K562 (cell line): Measurements from ENCODE around the gene IPO7. TPM values are rescaled to one million over a fixed set of nuclear protein-coding genes. Genes with fewer than 3 reads are reported as not detected.

ENCODE experiments used
- BCOR ChIP-seq: fragments of 450-650 bp; IDR thresholded peaks from 2 replicates; pipeline ENCODE4 v1.6.1; 2016
- CBFA2T3 ChIP-seq: fragments of 450-650 bp; IDR thresholded peaks from 2 replicates; pipeline ENCODE4 v1.6.1; 2017
- CBX1 ChIP-seq: sonication (generic); IDR thresholded peaks from 2 replicates; pipeline ENCODE4 v1.6.1; 2016; ENCODE audit warnings: antibody characterized with exemption, low read depth, mild to moderate bottlenecking
- CSDE1 ChIP-seq, 2 experiments: fragments of 450-650 bp; IDR thresholded peaks; 2 replicates each; pipeline ENCODE4 v1.6.1; 2016; ENCODE audit warnings: mild to moderate bottlenecking in 1 of 2
- EGR1 ChIP-seq: fragments of 450-650 bp; conservative IDR thresholded peaks from 2 replicates; pipeline ENCODE4 v1.6.1; 2017; ENCODE audit warnings: mild to moderate bottlenecking
- ESRRA ChIP-seq: fragments of 450-650 bp; IDR thresholded peaks from 2 replicates; pipeline ENCODE4 v1.6.1; 2014; ENCODE audit warnings: low read depth, mild to moderate bottlenecking, moderate library complexity, borderline replicate concordance
- HNRNPUL1 ChIP-seq: fragments of 200-400 bp; formaldehyde crosslinking; IDR thresholded peaks from 2 replicates; pipeline ENCODE4 v1.6.1; 2017; ENCODE audit warnings: low read length
- KDM2B ChIP-seq: fragments of 250-450 bp; sonication (Bioruptor Pico); IDR thresholded peaks from 2 replicates; pipeline ENCODE4 v1.8.0; 2021; ENCODE audit warnings: mild to moderate bottlenecking, moderate library complexity
- LCOR ChIP-seq: sonication (generic); formaldehyde crosslinking; IDR thresholded peaks from 2 replicates; pipeline ENCODE4 v1.8.0; 2022; ENCODE audit warnings: mild to moderate bottlenecking, missing genetic modification reagents
- MEF2D ChIP-seq: conservative IDR thresholded peaks from 2 replicates; pipeline ENCODE4 v1.6.1; 2016; ENCODE audit warnings: low read depth, missing genetic modification characterization, missing compliant biosample characterization
- PML ChIP-seq: IDR thresholded peaks from 2 replicates; pipeline ENCODE4 v1.6.1; 2012; ENCODE audit warnings: low read length, inconsistent platforms
- RFX1 ChIP-seq: fragments of 450-650 bp; IDR thresholded peaks from 2 replicates; pipeline ENCODE4 v1.6.1; 2016; ENCODE audit warnings: mild to moderate bottlenecking, moderate library complexity
- SIN3B ChIP-seq: fragments of 450-650 bp; IDR thresholded peaks from 2 replicates; pipeline ENCODE4 v1.6.1; 2017; ENCODE audit warnings: low read depth, mild to moderate bottlenecking, moderate library complexity
- ZNF408 ChIP-seq: fragments of 250-450 bp; sonication (Bioruptor Pico); IDR thresholded peaks from 2 replicates; pipeline ENCODE4 v1.4.0; 2020; ENCODE audit warnings: low read depth, mild to moderate bottlenecking, moderate library complexity
- polyA plus RNA-seq, 8 experiments: library from polyadenylated mRNA; depleted of rRNA in 4 of 8; stranded (reverse) in 5 of 8; unstranded in 3 of 8; fragments of >200 nt; fragmentation: Nextera tagmentation in 2 of 8; fragmentation: Illumina TruSeq in 1 of 8; extraction: Ambion mirVana in 2 of 8; extraction: Trizol in 1 of 8; gene quantifications; 2 replicates each; pipeline versions ENCODE4 v1.2.1 to v1.2.3, GENCODE V29; 2011 to 2014; ENCODE audit warnings: inconsistent platforms in 1 of 8, missing spikeins in 1 of 8
- total RNA-seq, 7 experiments: library from RNA; depleted of rRNA in 6 of 7; stranded (reverse); fragments of >200 nt in 6 of 7; fragmentation: Illumina TruSeq in 2 of 7; extraction: Trizol in 2 of 7; gene quantifications; 2 replicates each; pipeline versions ENCODE4 v1.2.1 to v1.2.3, GENCODE V29; 2011 to 2021; ENCODE audit warnings: low replicate concordance in 1 of 7
- TF ChIP-seq, protein P1 (sequence below), 2 experiments: fragments of 450-650 bp; conservative IDR thresholded peaks; 2 replicates each; pipeline ENCODE4 v1.6.1; 2017; ENCODE audit warnings: mild to moderate bottlenecking in 2 of 2, moderate library complexity in 2 of 2
- TF ChIP-seq, protein P2 (sequence below): sonication (generic); formaldehyde crosslinking; IDR thresholded peaks from 2 replicates; pipeline ENCODE4 v1.8.1; 2022; ENCODE audit warnings: missing genetic modification reagents
- TF ChIP-seq, protein P3 (sequence below): fragments of 250-450 bp; sonication (Bioruptor Pico); IDR thresholded peaks from 2 replicates; pipeline ENCODE4 v1.8.0; 2022; ENCODE audit warnings: moderate library complexity, mild to moderate bottlenecking, inconsistent platforms
- TF ChIP-seq, protein P4 (sequence below): fragments of 450-650 bp; IDR thresholded peaks from 2 replicates; pipeline ENCODE4 v1.6.1; 2017; ENCODE audit warnings: antibody characterized with exemption
- TF ChIP-seq, protein P5 (sequence below), 3 experiments: IDR thresholded peaks in 2 of 3; conservative IDR thresholded peaks in 1 of 3; 2 replicates each; pipeline ENCODE4 v1.5.1; 2011 to 2012; ENCODE audit warnings: low read length in 3 of 3, mild to moderate bottlenecking in 3 of 3, control low read depth in 2 of 3, improper control_type of control experiment in 1 of 3, inconsistent platforms in 1 of 3, low read depth in 1 of 3, mixed read lengths in 1 of 3, moderate library complexity in 1 of 3; ENCODE audit not compliant: insufficient read depth in 2 of 3

IPO7 gene
- total and polyA plus RNA-seq, 9 of the 15 experiments (the other 6 are each of a cell fraction or from before 2014, with no cell fraction given), result 23.6 to 138 (median 110) TPM

DNA sequence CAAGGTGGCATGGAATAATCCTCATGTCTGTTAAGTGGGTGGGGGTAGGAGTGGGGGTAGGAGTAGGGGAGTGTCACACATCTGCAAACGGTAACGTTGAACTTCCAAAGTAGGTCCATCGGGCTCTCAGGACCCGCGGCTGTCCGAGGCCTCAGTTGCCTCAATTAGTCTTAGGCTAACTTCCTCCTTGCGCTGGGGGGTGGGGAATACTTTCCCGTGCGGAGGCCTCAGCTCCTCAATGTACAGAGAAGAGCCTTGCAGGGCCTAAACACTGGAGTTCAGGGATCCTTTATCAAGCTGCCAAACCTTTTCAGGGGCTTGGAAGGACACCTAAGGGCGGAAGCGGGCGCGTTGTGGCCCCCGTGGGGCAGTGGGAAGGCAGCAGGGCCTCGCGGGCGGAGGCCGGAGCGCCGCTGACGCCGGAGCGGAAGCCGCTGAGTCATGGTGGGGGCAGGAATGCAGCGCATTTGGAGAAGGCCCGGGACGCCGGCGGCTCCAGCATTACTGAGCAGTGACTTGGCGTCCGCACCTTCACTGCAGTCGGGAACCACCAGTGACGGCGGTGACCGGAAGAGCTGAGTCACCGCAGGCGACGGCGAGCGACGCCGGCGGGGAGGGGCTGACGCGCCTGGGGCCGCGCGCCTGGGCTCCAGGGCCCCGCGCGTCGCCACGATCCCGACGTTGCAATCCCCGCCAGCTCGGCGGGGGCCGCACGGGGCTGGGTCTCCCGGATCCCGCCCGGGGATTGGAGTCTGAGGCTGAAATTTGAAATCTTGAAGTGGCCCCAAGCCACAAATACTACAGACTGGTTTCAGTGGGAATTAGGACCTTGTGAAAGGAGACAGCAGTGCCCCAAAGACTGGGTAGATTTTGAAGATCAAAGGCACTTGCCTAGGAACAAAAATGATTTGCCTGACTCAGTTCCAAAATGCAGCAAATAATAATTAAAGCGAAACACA lies 20.2 kb upstream of the IPO7 start (continued):
- TF ChIP-seq, protein P1, sequence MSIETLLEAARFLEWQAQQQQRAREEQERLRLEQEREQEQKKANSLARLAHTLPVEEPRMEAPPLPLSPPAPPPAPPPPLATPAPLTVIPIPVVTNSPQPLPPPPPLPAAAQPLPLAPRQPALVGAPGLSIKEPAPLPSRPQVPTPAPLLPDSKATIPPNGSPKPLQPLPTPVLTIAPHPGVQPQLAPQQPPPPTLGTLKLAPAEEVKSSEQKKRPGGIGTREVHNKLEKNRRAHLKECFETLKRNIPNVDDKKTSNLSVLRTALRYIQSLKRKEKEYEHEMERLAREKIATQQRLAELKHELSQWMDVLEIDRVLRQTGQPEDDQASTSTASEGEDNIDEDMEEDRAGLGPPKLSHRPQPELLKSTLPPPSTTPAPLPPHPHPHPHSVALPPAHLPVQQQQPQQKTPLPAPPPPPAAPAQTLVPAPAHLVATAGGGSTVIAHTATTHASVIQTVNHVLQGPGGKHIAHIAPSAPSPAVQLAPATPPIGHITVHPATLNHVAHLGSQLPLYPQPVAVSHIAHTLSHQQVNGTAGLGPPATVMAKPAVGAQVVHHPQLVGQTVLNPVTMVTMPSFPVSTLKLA (conservative IDR thresholded peaks at IDR 0.05), result peak; percentile 63 to 78
- peak; percentile 58; the same call in 1 of the 2 replicates for TF ChIP-seq CBFA2T3
- TF ChIP-seq EGR1, result peak; percentile 60
- peak; percentile 79 for TF ChIP-seq ESRRA
- peak; percentile 80 for TF ChIP-seq CBX1
- no peak for TF ChIP-seq HNRNPUL1
- TF ChIP-seq, protein P2, sequence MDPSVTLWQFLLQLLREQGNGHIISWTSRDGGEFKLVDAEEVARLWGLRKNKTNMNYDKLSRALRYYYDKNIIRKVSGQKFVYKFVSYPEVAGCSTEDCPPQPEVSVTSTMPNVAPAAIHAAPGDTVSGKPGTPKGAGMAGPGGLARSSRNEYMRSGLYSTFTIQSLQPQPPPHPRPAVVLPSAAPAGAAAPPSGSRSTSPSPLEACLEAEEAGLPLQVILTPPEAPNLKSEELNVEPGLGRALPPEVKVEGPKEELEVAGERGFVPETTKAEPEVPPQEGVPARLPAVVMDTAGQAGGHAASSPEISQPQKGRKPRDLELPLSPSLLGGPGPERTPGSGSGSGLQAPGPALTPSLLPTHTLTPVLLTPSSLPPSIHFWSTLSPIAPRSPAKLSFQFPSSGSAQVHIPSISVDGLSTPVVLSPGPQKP, result no peak
- peak in 1 of 2 experiments; percentile 58; a peak in 1 of 4 replicates for TF ChIP-seq CSDE1 (IDR thresholded peaks at IDR 0.05)
- TF ChIP-seq, protein P3, sequence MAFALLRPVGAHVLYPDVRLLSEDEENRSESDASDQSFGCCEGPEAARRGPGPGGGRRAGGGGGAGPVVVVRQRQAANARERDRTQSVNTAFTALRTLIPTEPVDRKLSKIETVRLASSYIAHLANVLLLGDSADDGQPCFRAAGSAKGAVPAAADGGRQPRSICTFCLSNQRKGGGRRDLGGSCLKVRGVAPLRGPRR (CRISPR knock-in tag), result peak; percentile 63; the same call in 1 of the 2 replicates
- TF ChIP-seq, protein P4, sequence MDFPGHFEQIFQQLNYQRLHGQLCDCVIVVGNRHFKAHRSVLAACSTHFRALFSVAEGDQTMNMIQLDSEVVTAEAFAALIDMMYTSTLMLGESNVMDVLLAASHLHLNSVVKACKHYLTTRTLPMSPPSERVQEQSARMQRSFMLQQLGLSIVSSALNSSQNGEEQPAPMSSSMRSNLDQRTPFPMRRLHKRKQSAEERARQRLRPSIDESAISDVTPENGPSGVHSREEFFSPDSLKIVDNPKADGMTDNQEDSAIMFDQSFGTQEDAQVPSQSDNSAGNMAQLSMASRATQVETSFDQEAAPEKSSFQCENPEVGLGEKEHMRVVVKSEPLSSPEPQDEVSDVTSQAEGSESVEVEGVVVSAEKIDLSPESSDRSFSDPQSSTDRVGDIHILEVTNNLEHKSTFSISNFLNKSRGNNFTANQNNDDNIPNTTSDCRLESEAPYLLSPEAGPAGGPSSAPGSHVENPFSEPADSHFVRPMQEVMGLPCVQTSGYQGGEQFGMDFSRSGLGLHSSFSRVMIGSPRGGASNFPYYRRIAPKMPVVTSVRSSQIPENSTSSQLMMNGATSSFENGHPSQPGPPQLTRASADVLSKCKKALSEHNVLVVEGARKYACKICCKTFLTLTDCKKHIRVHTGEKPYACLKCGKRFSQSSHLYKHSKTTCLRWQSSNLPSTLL, result no peak
- peak; percentile 65; the same call in 1 of the 2 replicates for TF ChIP-seq SIN3B
- TF ChIP-seq MEF2D, result no peak
- TF ChIP-seq KDM2B (CRISPR knock-in tag), result peak; percentile 67; the same call in 1 of the 2 replicates
- peak; percentile 64; the same call in 1 of the 2 replicates for TF ChIP-seq BCOR
- TF ChIP-seq LCOR (CRISPR knock-in tag), result no peak; the same call in 1 of the 2 replicates
- TF ChIP-seq, protein P5, sequence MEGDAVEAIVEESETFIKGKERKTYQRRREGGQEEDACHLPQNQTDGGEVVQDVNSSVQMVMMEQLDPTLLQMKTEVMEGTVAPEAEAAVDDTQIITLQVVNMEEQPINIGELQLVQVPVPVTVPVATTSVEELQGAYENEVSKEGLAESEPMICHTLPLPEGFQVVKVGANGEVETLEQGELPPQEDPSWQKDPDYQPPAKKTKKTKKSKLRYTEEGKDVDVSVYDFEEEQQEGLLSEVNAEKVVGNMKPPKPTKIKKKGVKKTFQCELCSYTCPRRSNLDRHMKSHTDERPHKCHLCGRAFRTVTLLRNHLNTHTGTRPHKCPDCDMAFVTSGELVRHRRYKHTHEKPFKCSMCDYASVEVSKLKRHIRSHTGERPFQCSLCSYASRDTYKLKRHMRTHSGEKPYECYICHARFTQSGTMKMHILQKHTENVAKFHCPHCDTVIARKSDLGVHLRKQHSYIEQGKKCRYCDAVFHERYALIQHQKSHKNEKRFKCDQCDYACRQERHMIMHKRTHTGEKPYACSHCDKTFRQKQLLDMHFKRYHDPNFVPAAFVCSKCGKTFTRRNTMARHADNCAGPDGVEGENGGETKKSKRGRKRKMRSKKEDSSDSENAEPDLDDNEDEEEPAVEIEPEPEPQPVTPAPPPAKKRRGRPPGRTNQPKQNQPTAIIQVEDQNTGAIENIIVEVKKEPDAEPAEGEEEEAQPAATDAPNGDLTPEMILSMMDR (IDR thresholded peaks at IDR 0.05 in 2 of 3, conservative IDR thresholded peaks at IDR 0.05 in 1 of 3; ENCODE audit: insufficient read depth in 2 of 3, low read depth in 1 of 3, low read length in 3 of 3), result peak in 1 of 3 experiments; percentile 28; a peak in 2 of 6 replicates
- no peak for TF ChIP-seq RFX1
- TF ChIP-seq PML, result peak; percentile 65
- no peak for TF ChIP-seq ZNF408 (CRISPR knock-in tag)
